ENCODE data around the gene DICER1.

DNA sequence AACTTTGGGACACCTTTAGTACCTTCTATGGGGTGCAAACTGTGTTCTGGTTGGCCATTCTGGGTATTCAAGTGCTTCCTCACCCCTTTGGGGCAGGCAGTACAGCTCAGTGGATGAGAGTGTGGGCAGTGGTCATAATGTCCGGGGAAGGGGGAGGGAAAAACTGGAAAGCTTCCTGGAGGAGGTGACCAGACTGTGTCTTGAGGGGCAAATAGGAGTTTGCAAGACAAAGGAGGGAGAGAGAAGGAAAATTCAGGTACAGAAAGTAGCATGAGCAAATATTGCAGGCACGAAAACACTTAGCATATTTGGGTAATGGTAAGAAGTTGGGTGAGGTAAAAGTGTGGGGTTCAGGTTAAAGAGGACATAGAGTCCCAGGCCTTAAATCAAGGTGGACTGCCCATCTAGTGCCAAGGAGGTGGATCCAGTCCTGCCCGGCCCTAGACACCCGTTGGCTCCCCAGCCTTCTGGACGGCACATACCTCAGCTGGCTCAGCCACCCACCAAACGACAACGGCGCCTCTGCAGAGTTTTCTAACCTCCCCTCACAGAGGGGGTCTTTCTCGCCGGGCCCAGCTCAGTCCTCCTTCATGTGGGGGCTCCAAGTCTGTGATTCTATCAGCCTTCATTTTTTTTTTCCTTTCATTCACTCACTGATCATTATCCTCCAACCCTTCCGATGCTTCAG, 86.4 kb downstream of the DICER1 start:
- TF ChIP-seq, protein P1, sequence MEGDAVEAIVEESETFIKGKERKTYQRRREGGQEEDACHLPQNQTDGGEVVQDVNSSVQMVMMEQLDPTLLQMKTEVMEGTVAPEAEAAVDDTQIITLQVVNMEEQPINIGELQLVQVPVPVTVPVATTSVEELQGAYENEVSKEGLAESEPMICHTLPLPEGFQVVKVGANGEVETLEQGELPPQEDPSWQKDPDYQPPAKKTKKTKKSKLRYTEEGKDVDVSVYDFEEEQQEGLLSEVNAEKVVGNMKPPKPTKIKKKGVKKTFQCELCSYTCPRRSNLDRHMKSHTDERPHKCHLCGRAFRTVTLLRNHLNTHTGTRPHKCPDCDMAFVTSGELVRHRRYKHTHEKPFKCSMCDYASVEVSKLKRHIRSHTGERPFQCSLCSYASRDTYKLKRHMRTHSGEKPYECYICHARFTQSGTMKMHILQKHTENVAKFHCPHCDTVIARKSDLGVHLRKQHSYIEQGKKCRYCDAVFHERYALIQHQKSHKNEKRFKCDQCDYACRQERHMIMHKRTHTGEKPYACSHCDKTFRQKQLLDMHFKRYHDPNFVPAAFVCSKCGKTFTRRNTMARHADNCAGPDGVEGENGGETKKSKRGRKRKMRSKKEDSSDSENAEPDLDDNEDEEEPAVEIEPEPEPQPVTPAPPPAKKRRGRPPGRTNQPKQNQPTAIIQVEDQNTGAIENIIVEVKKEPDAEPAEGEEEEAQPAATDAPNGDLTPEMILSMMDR (IDR thresholded peaks at IDR 0.05), result no peak
- no peak for TF ChIP-seq ZFX (IDR thresholded peaks at IDR 0.05; ENCODE audit: borderline replicate concordance)
